Kidney (tissue), 14 donors: ENCODE data around the gene MYDGF. TPM values are rescaled to one million over a fixed set of nuclear protein-coding genes. Genes with fewer than 3 reads are reported as not detected.
"Not testable (repeated sequence)": the region's sequence is repeated elsewhere in the genome, so short reads cannot be mapped to it uniquely, and the experiment has no call there.

Source experiments
- DNase-seq, 5 donors: peaks; one replicate each; pipeline ENCODE4 v3.0.0-alpha.2; 2013 to 2020
- FAIRE-seq: peaks from 2 replicates; lab custom pipeline; 2012; peaks lifted over from hg19 to GRCh38; lab: Jason Lieb, UNC
- H3K27ac ChIP-seq, 2 donors: one replicate each; pipeline ENCODE4 v1.7.0; 2013; ENCODE audit warnings: low read depth in 2 of 2, low read length in 2 of 2, inconsistent platforms in 1 of 2
- H3K27me3 ChIP-seq: one replicate; pipeline ENCODE4 v1.7.1; 2013; ENCODE audit warnings: low read length, inconsistent platforms; ENCODE audit not compliant: control insufficient read depth, insufficient read depth
- H3K36me3 ChIP-seq, 3 donors: one replicate each; pipeline versions ENCODE4 v1.7.0 to v1.7.1; 2013; ENCODE audit warnings: low read length in 3 of 3, control low read depth in 1 of 3, inconsistent platforms in 1 of 3; ENCODE audit not compliant: insufficient read depth in 3 of 3, control insufficient read depth in 2 of 3
- H3K4me1 ChIP-seq, 3 donors: one replicate each; pipeline versions ENCODE4 v1.7.0 to v1.7.1; 2013; ENCODE audit warnings: low read length in 3 of 3, inconsistent platforms in 1 of 3, low read depth in 1 of 3; ENCODE audit not compliant: control insufficient read depth in 2 of 3, insufficient read depth in 2 of 3
- H3K4me3 ChIP-seq, 3 donors: one replicate each; pipeline versions ENCODE4 v1.7.0 to v1.8.1; 2013; ENCODE audit warnings: low read length in 3 of 3, control low read depth in 1 of 3, inconsistent platforms in 1 of 3
- H3K9ac ChIP-seq, 3 donors: one replicate each; pipeline versions ENCODE4 v1.7.0 to v1.7.1; 2013; ENCODE audit warnings: low read length in 3 of 3, control low read depth in 1 of 3, inconsistent platforms in 1 of 3
- H3K9me3 ChIP-seq, 3 donors: one replicate each; pipeline versions ENCODE4 v1.7.0 to v1.7.1; 2013; ENCODE audit warnings: low read length in 3 of 3, control low read depth in 1 of 3, inconsistent platforms in 1 of 3; ENCODE audit not compliant: control insufficient read depth in 2 of 3, insufficient read depth in 1 of 3
- intact Hi-C: fragments of 100-400 bp; cut with DNase I; formaldehyde crosslinking; loops from one replicate; pipeline ENCODE4 v1.11.1; 2022
- polyA plus RNA-seq: library from polyadenylated mRNA; stranded (reverse); fragments of 350-450 nt; fragmentation: Illumina TruSeq; extraction: RNeasy Lipid Tissue Mini Kit (QIAGEN cat#74804); gene quantifications from one replicate; pipeline ENCODE4 v1.2.3, GENCODE V29; 2014; ENCODE audit warnings: low read depth, low replicate concordance; ENCODE audit not compliant: insufficient read depth
- total RNA-seq: library from RNA; stranded (reverse); fragmentation: NEBNext Ultra II Directional; extraction: Animal tissue kit (Norgen Biotek cat#: 25700); gene quantifications from one replicate; pipeline ENCODE4 v1.2.1, GENCODE V29; 2021
- TF ChIP-seq, protein P1 (sequence below): IDR thresholded peaks from 3 replicates; pipeline ENCODE4 v1.5.1; 2012; ENCODE audit warnings: mild to moderate bottlenecking, moderate library complexity, borderline replicate concordance; ENCODE audit not compliant: insufficient read depth; ENCODE audit errors: extremely low read depth
- donor health status: control.
- donor health status: control.
- donor health status: control.
- donor health status: control.
- donor health status: control.
- donor health status: DM: yes; HTN: yes; CAD: no.
- donor health status: Normal renal cell carcinoma (clear cell type).

Gene MYDGF
- total and polyA plus RNA-seq, 2 donors from 2014 or later: 75.8 to 85.5 TPM

DNA sequence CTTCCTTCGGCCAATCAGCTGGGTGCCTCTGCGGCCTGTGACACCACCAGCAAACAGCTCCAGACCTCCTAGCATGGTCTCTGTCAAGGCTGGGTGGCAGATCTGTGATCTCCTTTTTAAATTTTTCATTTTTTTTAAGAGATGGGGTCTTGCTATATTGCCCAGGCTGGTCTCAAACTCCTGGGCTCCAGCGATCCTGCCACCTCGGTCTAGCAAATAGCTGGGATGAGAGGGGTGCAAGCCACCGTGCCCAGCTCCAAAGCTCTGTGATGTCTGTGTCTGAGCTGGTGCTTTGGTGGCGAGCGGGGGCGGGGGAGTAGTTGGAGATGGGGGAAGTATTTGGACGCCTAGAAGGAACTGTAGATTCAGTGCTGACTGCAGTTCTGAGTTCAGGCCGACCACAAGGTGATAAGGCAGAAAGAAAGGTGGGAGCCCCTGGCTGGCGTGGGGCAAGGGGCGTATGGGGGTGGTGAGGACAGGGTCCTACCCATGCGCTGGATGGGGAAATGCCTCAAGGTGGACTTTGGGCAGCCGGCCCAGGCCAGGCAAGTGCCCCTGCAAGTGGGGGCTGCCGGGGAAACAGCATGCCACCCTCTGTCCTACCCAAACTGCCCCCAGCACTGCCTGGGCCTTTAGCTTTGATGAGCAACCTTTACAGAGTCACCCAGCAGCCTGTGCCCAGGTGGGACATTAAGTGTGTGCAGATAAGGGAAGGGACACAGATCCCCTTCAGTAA is 48.0 kb upstream of the MYDGF start:
- H3K36me3 ChIP-seq: peaks cover 0 to 35% (median 12%) of the 10 kb centered on the region in 3 donors
- no peak overlapping the region for H3K9ac ChIP-seq
- H3K27me3 ChIP-seq: no peaks in the 10 kb centered on the region
- TF ChIP-seq, protein P1, sequence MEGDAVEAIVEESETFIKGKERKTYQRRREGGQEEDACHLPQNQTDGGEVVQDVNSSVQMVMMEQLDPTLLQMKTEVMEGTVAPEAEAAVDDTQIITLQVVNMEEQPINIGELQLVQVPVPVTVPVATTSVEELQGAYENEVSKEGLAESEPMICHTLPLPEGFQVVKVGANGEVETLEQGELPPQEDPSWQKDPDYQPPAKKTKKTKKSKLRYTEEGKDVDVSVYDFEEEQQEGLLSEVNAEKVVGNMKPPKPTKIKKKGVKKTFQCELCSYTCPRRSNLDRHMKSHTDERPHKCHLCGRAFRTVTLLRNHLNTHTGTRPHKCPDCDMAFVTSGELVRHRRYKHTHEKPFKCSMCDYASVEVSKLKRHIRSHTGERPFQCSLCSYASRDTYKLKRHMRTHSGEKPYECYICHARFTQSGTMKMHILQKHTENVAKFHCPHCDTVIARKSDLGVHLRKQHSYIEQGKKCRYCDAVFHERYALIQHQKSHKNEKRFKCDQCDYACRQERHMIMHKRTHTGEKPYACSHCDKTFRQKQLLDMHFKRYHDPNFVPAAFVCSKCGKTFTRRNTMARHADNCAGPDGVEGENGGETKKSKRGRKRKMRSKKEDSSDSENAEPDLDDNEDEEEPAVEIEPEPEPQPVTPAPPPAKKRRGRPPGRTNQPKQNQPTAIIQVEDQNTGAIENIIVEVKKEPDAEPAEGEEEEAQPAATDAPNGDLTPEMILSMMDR: no peak
- FAIRE-seq: no peak
- H3K27ac ChIP-seq: no peak overlapping the region
- DNase-seq: no peak
- intact Hi-C loops: no loop called here
- H3K4me3 ChIP-seq: no peak overlapping the region
- H3K4me1 ChIP-seq: peaks cover 0 to 15% (median 0%) of the 10 kb centered on the region in 3 donors
- no peaks in the 10 kb centered on the region for H3K9me3 ChIP-seq

DNA sequence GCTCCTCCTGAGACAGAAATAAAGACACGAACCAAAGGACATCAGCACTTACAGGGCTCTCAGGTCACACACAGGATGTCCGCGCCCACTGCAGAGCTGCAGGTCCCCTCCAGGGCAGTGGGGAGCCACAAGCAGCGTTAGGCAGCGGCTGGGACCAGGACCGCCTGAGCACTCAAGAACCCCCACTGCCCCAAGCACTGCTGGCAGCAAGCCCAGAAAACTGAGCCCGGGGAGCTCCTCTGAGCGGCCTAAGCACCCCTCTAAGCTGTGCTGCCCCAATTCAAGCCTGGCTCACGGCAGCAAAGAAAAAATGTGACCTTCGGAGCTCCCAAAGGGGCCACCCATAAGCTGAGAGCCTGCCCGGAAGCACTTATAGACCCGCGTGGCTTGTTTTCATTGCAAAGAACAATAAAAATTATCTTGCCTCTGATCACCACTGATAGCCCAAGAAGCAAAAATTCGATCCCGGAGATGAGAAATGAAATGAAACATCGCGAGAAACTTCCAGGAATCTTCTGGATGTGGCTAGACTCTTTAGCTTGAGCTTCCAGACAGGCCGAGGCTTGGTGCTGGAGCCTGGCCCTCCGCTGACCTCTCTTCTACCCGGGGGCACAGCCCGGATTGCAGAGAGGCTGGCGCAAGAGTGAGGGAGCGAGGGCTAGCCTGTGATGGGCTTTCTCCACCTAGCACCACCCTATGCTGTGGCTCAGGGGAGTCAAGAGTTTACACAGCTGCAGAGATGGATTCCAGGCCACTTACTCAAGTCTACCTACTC is 47.2 kb upstream of the MYDGF start:
- Histone ChIP-seq H3K36me3 (peaks cover 0 to 37% (median 12%) of the 10 kb centered on the region in 3 donors), H3K9me3 (no peaks in the 10 kb centered on the region), H3K4me1 (peaks cover 0 to 8% (median 0%) of the 10 kb centered on the region in 3 donors), H3K27ac (no peak overlapping the region), H3K27me3 (no peaks in the 10 kb centered on the region), H3K9ac (no peak overlapping the region), H3K4me3 (no peak overlapping the region)
- intact Hi-C loops: no loop called here
- TF ChIP-seq, protein P1: no peak
- DNase-seq: peak in 2 of 5 donors; percentile 12 to 46
- FAIRE-seq: no peak

DNA sequence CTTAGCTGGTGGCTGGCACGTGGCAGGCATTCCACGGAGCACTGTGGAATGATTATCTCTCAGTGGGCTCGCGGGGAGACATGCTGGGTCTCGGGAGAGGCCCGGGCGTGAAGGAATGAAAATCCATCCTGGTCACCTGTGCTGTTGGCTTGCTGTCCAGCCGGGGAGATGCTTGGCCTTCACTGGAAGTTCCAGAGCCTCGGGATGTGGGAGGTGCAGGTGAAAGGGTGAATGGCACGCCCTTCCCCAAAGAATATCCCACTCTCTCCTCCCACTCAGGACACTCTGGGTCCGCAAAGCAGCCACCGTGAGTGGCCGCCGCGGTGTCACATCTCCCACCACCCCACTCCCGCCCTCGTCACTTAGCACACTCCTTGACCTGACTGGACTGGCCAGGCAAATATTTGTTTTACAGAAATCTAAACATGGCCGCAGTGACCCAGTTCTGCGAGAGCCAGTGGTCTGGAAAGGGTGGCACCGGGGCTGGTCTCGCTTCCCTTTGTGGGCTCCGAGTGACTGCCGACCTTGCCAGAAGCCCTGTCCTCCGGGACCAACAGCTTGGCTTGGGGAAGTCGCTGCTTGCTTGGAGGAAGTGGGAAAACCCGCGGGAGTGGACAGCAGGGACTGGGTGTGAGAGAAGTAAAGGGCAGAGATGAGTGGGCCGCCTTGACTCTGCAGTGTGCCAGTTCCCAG is 45.5 kb upstream of the MYDGF start:
- DNase-seq (no peak), FAIRE-seq (no peak)
- no peak overlapping the region for H3K9ac ChIP-seq
- intact Hi-C loops: no loop called here
- H3K9me3 ChIP-seq: no peaks in the 10 kb centered on the region
- peaks cover 0 to 37% (median 15%) of the 10 kb centered on the region in 3 donors for H3K36me3 ChIP-seq
- H3K4me1 ChIP-seq: no peaks in the 10 kb centered on the region
- TF ChIP-seq, protein P1: no peak
- H3K27me3 ChIP-seq: no peaks in the 10 kb centered on the region
- no peak overlapping the region for H3K27ac ChIP-seq
- no peak overlapping the region for H3K4me3 ChIP-seq

DNA sequence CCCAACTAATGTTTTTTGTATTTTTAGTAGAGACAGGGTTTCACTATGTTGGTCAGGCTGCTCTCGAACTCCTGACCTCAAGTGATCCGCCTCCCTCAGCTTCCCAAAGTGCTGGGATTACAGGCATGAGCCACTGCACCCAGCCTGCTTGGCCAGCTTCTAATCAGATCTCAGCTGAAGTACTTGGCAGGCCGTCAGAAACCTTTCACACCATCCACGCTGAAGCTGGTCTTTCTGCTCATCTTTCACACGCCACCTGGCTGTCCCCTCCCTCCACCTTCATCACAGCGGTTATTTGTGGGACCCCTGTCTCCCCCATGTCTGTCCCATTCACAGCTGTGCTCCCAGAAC is 45.0 kb upstream of the MYDGF start:
- H3K27me3 ChIP-seq, H3K4me3 ChIP-seq, FAIRE-seq, H3K4me1 ChIP-seq, H3K27ac ChIP-seq, intact Hi-C loops, DNase-seq, H3K9me3 ChIP-seq, H3K9ac ChIP-seq: not testable (repeated sequence)
- peaks cover 0 to 42% (median 14%) of the 10 kb centered on the region in 3 donors for H3K36me3 ChIP-seq
